ENCODE results near the gene RETN.

DNA sequence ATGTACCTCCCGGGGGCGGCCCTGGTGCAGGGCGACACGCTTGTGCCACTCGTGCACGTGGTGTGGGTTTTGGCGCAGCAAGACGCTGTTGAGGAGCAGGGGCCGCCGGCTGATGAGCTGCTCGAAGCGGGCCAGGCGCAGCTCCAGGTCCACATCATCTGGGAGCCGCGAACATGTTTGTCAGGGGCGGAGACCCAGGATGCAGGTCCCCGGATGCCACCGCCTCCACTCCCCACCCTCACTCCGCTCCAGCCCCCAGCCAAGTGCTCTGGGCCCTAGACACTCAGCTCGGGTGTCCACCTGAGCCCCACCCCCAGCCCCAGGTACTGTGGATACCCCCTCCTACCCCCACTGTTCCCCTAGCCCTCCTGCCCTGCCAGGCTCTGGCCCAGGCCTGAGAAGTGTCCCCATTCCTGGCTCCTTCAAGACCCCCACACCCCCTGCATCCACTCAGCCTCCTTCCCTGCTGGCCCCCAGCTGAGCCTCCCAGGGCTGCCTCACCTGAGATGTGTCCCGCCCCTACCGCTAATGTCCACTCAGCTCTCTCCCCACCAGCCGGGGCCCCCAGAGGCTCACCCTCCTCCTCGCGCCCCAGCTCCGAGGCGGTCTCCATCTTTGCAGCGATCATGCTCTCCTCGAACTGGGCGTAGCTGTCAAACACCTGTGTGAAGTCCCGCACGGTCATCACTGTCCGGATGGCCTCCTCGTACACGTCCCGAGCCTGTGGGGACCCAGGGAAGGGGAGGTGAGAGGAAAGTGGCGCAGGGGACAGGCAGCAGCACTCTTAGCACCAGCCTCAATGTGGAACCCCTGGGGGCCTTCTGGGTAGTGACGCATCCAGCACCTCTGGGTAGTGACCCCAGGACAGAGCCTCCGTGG lies 44.9 kb upstream of the RETN start:
- TF ChIP-seq, protein P1, sequence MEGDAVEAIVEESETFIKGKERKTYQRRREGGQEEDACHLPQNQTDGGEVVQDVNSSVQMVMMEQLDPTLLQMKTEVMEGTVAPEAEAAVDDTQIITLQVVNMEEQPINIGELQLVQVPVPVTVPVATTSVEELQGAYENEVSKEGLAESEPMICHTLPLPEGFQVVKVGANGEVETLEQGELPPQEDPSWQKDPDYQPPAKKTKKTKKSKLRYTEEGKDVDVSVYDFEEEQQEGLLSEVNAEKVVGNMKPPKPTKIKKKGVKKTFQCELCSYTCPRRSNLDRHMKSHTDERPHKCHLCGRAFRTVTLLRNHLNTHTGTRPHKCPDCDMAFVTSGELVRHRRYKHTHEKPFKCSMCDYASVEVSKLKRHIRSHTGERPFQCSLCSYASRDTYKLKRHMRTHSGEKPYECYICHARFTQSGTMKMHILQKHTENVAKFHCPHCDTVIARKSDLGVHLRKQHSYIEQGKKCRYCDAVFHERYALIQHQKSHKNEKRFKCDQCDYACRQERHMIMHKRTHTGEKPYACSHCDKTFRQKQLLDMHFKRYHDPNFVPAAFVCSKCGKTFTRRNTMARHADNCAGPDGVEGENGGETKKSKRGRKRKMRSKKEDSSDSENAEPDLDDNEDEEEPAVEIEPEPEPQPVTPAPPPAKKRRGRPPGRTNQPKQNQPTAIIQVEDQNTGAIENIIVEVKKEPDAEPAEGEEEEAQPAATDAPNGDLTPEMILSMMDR (IDR thresholded peaks at IDR 0.05) = no peak
- no peak for TF ChIP-seq POLR2A (IDR thresholded peaks at IDR 0.05)

Data from Peyer's patch (tissue), 4 donors.